Measurements from ENCODE around the gene DCK. TPM values are rescaled to one million over a fixed set of nuclear protein-coding genes. Genes with fewer than 3 reads are reported as not detected.

The DCK gene
- total and polyA plus RNA-seq, 9 of the 15 experiments (the other 6 are each of a cell fraction or from before 2014, with no cell fraction given) = 11.3 to 25.8 (median 19.6) TPM

- TF ChIP-seq FOXP4 (CRISPR knock-in tag; IDR thresholded peaks at IDR 0.05; ENCODE audit: borderline replicate concordance) (no peak; the same call in 1 of the 2 replicates), DEAF1 (CRISPR knock-in tag; IDR thresholded peaks at IDR 0.05) (no peak), ZNF239 (CRISPR knock-in tag; IDR thresholded peaks at IDR 0.05) (no peak), PHF8 (IDR thresholded peaks at IDR 0.05; ENCODE audit: borderline replicate concordance, low read length) (peak; percentile 94), MEIS2 (IDR thresholded peaks at IDR 0.05; ENCODE audit: partially characterized antibody) (peak; percentile 36), RNF2 (IDR thresholded peaks at IDR 0.05) (no peak), FOXP1 (CRISPR knock-in tag; IDR thresholded peaks at IDR 0.05) (peak; percentile 72; the same call in 1 of the 2 replicates), NCOR1 (IDR thresholded peaks at IDR 0.05) (peak; percentile 69), ETV5 (CRISPR knock-in tag; IDR thresholded peaks at IDR 0.05; ENCODE audit: low read depth) (no peak), ZNF347 (CRISPR knock-in tag; IDR thresholded peaks at IDR 0.05; ENCODE audit: low read depth) (no peak), KAT2B (IDR thresholded peaks at IDR 0.05; ENCODE audit: low read depth, low read length) (no peak), HNRNPH1 (optimal IDR thresholded peaks at IDR 0.05; ENCODE audit: low read depth, low read length) (no peak), HDAC6 (IDR thresholded peaks at IDR 0.05; ENCODE audit: low read depth, low read length) (no peak), ZNF655 (CRISPR knock-in tag; IDR thresholded peaks at IDR 0.05) (no peak), CLOCK (CRISPR knock-in tag; IDR thresholded peaks at IDR 0.05; ENCODE audit: borderline replicate concordance) (no peak), STAT5B (CRISPR knock-in tag; IDR thresholded peaks at IDR 0.05) (no peak), ZNF184 (CRISPR knock-in tag; IDR thresholded peaks at IDR 0.05) (no peak), THRAP3 (IDR thresholded peaks at IDR 0.05; ENCODE audit: borderline replicate concordance) (no peak), ELF4 (CRISPR knock-in tag; IDR thresholded peaks at IDR 0.05) (no peak)
Measured at GRCh38 chr4:70993181-70994068, at the start of gene DCK (continued).
